Measurements from ENCODE around the gene CISD2.
"Not testable (repeated sequence)": the region's sequence is repeated elsewhere in the genome, so short reads cannot be mapped to it uniquely, and the experiment has no call there.

The CISD2 gene

GRCh38 chr4:102862016-102862415 is 6.8 kb upstream of the CISD2 start:
- TF ChIP-seq, protein P1, sequence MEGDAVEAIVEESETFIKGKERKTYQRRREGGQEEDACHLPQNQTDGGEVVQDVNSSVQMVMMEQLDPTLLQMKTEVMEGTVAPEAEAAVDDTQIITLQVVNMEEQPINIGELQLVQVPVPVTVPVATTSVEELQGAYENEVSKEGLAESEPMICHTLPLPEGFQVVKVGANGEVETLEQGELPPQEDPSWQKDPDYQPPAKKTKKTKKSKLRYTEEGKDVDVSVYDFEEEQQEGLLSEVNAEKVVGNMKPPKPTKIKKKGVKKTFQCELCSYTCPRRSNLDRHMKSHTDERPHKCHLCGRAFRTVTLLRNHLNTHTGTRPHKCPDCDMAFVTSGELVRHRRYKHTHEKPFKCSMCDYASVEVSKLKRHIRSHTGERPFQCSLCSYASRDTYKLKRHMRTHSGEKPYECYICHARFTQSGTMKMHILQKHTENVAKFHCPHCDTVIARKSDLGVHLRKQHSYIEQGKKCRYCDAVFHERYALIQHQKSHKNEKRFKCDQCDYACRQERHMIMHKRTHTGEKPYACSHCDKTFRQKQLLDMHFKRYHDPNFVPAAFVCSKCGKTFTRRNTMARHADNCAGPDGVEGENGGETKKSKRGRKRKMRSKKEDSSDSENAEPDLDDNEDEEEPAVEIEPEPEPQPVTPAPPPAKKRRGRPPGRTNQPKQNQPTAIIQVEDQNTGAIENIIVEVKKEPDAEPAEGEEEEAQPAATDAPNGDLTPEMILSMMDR (IDR thresholded peaks at IDR 0.05; ENCODE audit: insufficient read depth, low read length, missing control alignments), result no peak
- no peak overlapping the region for H3K4me3 ChIP-seq (ENCODE audit: low read depth, low read length)
- ChIA-PET POLR2A (no interaction called here), CTCF (no interaction called here)
- DNase-seq (ENCODE audit: low read depth, low spot score), result no peak

- CTCF ChIA-PET, result no interaction called here
- H3K4me3 ChIP-seq (ENCODE audit: low read depth, low read length), result no peak overlapping the region
- TF ChIP-seq, protein P1 (IDR thresholded peaks at IDR 0.05; ENCODE audit: insufficient read depth, low read length, missing control alignments), result no peak
- POLR2A ChIA-PET, result no interaction called here
- DNase-seq (ENCODE audit: low read depth, low spot score), result no peak
Measured at GRCh38 chr4:102862747-102863146, 6.0 kb upstream of the CISD2 start.

GRCh38 chr4:102865327-102865726 is 3.5 kb upstream of the CISD2 start:
- CTCF ChIA-PET; DNase-seq (ENCODE audit: low read depth, low spot score); H3K4me3 ChIP-seq (ENCODE audit: low read depth, low read length); POLR2A ChIA-PET: not testable (repeated sequence)

DNA sequence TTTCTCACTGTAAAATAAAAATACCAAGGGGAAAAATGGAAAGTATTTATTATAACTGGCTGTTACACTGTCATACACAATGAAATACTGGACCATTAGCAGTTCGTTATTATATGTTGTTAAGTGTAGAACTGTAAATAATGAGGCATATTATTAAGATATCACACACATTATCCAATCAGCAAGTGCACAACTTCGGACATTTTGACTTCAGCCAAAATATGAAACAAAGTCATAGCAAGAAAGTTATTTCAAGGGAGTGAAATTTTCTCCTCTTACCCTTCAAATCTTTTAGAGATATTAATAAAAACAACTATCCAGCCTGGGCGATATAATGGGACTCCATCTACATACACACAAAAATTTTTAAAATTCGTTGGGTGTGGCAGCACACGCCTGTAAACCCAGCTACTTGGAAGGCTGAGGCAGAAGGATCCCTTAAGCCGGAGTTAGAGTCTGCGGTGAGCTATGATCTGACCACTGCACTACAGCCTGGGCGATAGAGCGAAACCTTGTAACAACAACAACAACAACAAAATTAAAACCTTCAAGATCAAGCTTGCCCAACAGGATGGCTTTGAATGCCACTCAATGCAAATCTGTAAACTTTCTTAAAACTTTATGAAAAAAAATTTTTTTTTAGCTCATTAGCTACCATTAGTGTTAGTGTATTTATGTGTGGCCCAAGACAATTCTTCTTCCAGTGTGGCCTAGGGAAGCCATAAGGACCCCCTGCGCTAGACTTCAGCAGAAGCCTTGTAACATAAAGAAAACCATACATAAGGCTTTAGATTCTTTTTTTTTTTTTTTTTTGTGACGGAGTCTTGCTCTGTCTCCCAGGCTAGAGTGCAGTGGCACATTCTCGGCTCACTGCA is 1.3 kb upstream of the CISD2 start:
- peak overlapping the region; percentile 81; the same call in 1 of the 2 replicates for H3K4me3 ChIP-seq (ENCODE audit: low read depth, low read length)
- TF ChIP-seq, protein P1 (IDR thresholded peaks at IDR 0.05; ENCODE audit: insufficient read depth, low read length, missing control alignments), result no peak
- ChIA-PET CTCF (interaction anchor here (0.7 to 1.3 kb wide), 2 partner anchors 247 to 257 kb away, joined by 3 to 5 read pairs; no protein-coding TSS in a partner anchor), POLR2A (interaction anchor here (2.2 kb wide), 1 partner anchor 40 kb away, joined by 41 read pairs; the partner anchor contains the start of gene UBE2D3)
- DNase-seq (ENCODE audit: low read depth, low spot score), result no peak

DNA sequence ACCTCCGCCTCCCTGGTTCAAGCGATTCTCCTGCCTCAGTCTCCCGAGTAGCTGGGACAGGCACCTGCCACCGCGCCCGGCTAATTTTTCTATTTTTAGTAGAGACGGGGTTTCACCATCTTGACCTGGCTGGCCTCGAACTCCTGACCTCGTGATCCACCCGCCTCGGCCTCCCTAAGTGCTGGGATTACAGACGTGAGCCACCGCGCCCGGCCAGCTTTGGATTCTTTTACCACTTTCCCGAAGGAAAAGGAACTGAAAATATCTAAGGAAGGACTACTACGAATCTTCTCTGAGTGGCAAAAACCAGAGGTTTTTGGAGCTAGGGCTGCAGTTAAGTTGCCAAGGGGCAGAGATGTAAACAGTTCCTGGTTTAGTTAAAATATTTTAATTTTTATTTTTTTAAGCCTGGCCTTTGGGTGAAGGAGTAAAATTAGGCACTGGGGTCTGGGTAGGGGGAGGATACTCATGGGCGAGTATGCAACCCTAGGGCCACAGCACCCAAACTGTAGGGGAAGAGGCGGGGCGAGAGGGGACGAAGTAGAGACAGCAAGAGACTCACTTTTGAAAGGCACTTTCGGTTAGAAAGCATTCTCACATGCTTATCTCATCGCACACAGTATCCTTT is 525 bp upstream of the CISD2 start:
- H3K4me3 ChIP-seq (ENCODE audit: low read depth, low read length), result peak overlapping the region; percentile 81
- ChIA-PET CTCF (interaction anchor here (0.7 to 1.4 kb wide), 3 partner anchors 40 to 258 kb away, joined by 3 to 5 read pairs (median 3); partner anchors contain the start of gene UBE2D3), POLR2A (interaction anchor here (1.1 to 2.2 kb wide), 4 partner anchors 41 to 256 kb away, joined by 3 to 41 read pairs (median 4); partner anchors contain the start of gene UBE2D3)
- TF ChIP-seq, protein P1 (IDR thresholded peaks at IDR 0.05; ENCODE audit: insufficient read depth, low read length, missing control alignments), result no peak
- no peak for DNase-seq (ENCODE audit: low read depth, low spot score)

- POLR2A ChIA-PET, result interaction anchor here (0.9 to 2.2 kb wide), 8 partner anchors 16 to 258 kb away, joined by 3 to 41 read pairs (median 4); partner anchors contain the start of genes MANBA and UBE2D3
- no peak for DNase-seq (ENCODE audit: low read depth, low spot score)
- TF ChIP-seq, protein P1 (IDR thresholded peaks at IDR 0.05; ENCODE audit: insufficient read depth, low read length, missing control alignments), result no peak
- CTCF ChIA-PET, result interaction anchor here (1.4 kb wide), 1 partner anchor 42 kb away, joined by 3 read pairs; the partner anchor contains the start of gene UBE2D3
- peak overlapping the region; percentile 81 for H3K4me3 ChIP-seq (ENCODE audit: low read depth, low read length)
Measured at GRCh38 chr4:102869569-102870197, 891 bp downstream of the CISD2 start.

Data from AG04449 (cell line).